ENCODE measurements around the gene GPR26. TPM values are rescaled to one million over a fixed set of nuclear protein-coding genes. Genes with fewer than 3 reads are reported as not detected.

The GPR26 gene
- total and polyA plus RNA-seq, 2 experiments from 2014 or later = not detected

GRCh38 chr10:123645615-123646014 lies 20.5 kb upstream of the GPR26 start:
- no peak overlapping the region for H2AFZ ChIP-seq
- H3K36me3 ChIP-seq (replicated peaks; ENCODE audit: insufficient read depth, low read depth) = no peaks in the 10 kb centered on the region
- H3K9me3 ChIP-seq (ENCODE audit: low read depth) = no peaks in the 10 kb centered on the region
- no peaks in the 10 kb centered on the region for H3K9me2 ChIP-seq (replicated peaks; ENCODE audit: insufficient read depth)
- WGBS (ENCODE audit: low lambda C conversion rate, missing lambda C conversion rate) = 88% methylated on average over 10 of the region's 10 CpGs
- H3K27ac ChIP-seq = no peak overlapping the region
- no peaks in the 10 kb centered on the region for H3K4me1 ChIP-seq (ENCODE audit: insufficient read depth)
- H3K4me3 ChIP-seq = no peak overlapping the region
- TF ChIP-seq EZH2phosphoT487 (IDR thresholded peaks at IDR 0.05; ENCODE audit: low read depth, severe bottlenecking, unreplicated experiment) = no peak
- TF ChIP-seq CTCF (IDR thresholded peaks at IDR 0.05; ENCODE audit: poor library complexity) = no peak
- no peak for TF ChIP-seq EZH2 (IDR thresholded peaks at IDR 0.05; ENCODE audit: borderline replicate concordance)
- no peak for DNase-seq (ENCODE audit: low spot score)
- H3K79me2 ChIP-seq = no peaks in the 10 kb centered on the region
- H4K20me1 ChIP-seq (ENCODE audit: insufficient read depth, poor library complexity, severe bottlenecking) = no peaks in the 10 kb centered on the region
- no peak overlapping the region for H3K4me2 ChIP-seq
- peaks cover 19% of the 10 kb centered on the region for H3K27me3 ChIP-seq

GRCh38 chr10:123648595-123648994 lies 17.6 kb upstream of the GPR26 start:
- no peak for TF ChIP-seq CTCF (IDR thresholded peaks at IDR 0.05; ENCODE audit: poor library complexity)
- TF ChIP-seq EZH2phosphoT487 (IDR thresholded peaks at IDR 0.05; ENCODE audit: low read depth, severe bottlenecking, unreplicated experiment) = no peak
- 54% methylated on average over 2 of the region's 2 CpGs for WGBS (ENCODE audit: low lambda C conversion rate, missing lambda C conversion rate)
- no peak for DNase-seq (ENCODE audit: low spot score)
- H3K4me3 ChIP-seq = no peak overlapping the region
- no peak overlapping the region for H3K4me2 ChIP-seq
- H2AFZ ChIP-seq = no peak overlapping the region
- no peaks in the 10 kb centered on the region for H4K20me1 ChIP-seq (ENCODE audit: insufficient read depth, poor library complexity, severe bottlenecking)
- no peaks in the 10 kb centered on the region for H3K79me2 ChIP-seq
- H3K27me3 ChIP-seq = peaks cover 35% of the 10 kb centered on the region
- H3K4me1 ChIP-seq (ENCODE audit: insufficient read depth) = no peaks in the 10 kb centered on the region
- no peak overlapping the region for H3K27ac ChIP-seq
- no peaks in the 10 kb centered on the region for H3K9me3 ChIP-seq (ENCODE audit: low read depth)
- H3K36me3 ChIP-seq (replicated peaks; ENCODE audit: insufficient read depth, low read depth) = no peaks in the 10 kb centered on the region
- H3K9me2 ChIP-seq (replicated peaks; ENCODE audit: insufficient read depth) = no peaks in the 10 kb centered on the region

- DNase-seq (ENCODE audit: low spot score) = no peak
- Histone ChIP-seq H3K9me2 (replicated peaks; ENCODE audit: insufficient read depth) (no peaks in the 10 kb centered on the region), H3K4me3 (no peak overlapping the region), H3K36me3 (replicated peaks; ENCODE audit: insufficient read depth, low read depth) (no peaks in the 10 kb centered on the region), H3K27me3 (peaks cover 42% of the 10 kb centered on the region), H2AFZ (no peak overlapping the region), H3K9me3 (ENCODE audit: low read depth) (no peaks in the 10 kb centered on the region), H3K4me2 (no peak overlapping the region), H4K20me1 (ENCODE audit: insufficient read depth, poor library complexity, severe bottlenecking) (no peaks in the 10 kb centered on the region), H3K27ac (no peak overlapping the region), H3K4me1 (ENCODE audit: insufficient read depth) (no peaks in the 10 kb centered on the region), H3K79me2 (no peaks in the 10 kb centered on the region)
- 83% methylated on average over 4 of the region's 4 CpGs for WGBS (ENCODE audit: low lambda C conversion rate, missing lambda C conversion rate)
- TF ChIP-seq EZH2 (IDR thresholded peaks at IDR 0.05; ENCODE audit: borderline replicate concordance) = no peak
- no peak for TF ChIP-seq CTCF (IDR thresholded peaks at IDR 0.05; ENCODE audit: poor library complexity)
- no peak for TF ChIP-seq EZH2phosphoT487 (IDR thresholded peaks at IDR 0.05; ENCODE audit: low read depth, severe bottlenecking, unreplicated experiment)
Observed at GRCh38 chr10:123649676-123650075, 16.5 kb upstream of the GPR26 start.
